ENCODE measurements around the gene RBBP9.
"Not testable (repeated sequence)": the region's sequence is repeated elsewhere in the genome, so short reads cannot be mapped to it uniquely, and the experiment has no call there.

The RBBP9 gene

DNA sequence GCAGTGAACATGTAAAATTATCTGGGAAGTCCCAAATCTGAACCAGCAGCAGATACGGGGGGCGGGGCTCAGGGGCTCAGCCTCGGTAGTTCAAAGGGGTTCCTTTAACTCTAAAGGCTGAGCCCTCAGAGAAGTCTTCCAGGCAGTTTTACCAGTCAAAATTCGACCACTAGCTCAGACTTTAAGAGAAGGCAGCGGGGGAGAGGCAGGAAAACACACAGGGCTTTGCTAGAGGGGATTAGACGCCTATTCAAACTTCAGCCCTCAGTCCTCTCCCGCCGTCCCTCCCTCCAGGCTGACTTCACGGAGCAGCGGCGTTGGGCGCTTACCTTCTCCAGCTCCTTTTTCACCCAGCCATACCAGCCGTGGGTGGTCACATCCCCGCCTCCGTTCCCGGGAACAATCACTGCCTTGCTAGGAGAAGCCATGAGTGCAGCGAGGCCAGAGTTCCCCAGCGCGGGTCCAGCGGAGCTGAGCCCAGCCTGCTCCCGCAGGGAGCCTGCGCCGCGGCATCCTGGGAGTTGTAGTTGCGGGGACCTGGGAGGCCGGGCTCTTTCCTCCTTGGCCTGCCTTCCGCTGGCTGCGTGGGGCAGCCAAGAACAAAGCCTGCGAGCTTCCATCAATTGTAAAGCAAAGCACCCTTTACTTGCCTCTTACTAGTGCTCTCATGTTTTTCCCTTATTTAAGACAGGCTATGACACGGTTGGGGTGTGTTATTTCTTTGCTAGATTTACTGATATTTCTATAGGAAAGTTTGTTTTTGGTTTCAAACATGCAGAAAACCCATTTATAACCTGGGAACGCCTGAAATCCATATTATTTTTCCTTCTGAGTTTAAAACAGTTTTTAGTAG, at the start of gene RBBP9:
RBBP9 (minus strand) TSS at position 486 of the 853 bp plus-strand sequence; CDS start at position 428, 58 bp downstream.
- DNase-seq = peak; percentile 54

DNA sequence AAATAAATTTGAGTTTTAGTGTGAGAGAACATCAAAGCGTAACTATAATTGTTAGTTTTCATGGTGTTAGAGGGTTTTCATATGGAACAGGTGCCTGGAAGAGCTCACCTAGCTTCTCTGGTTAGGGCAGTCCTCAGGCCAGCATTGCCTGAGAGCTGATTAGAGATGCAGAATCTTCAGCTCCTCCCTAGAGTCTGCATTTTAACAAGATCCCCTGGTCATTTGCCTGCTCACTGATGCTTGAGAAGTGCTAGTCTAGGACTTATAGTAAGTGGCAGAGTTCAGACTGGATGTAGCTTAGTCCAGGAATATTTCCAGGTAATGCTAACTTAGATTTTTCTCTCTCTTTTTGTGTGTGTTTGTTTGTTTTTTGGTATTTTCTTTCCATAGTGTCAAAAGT, 48.5 kb upstream of the RBBP9 start:
- no peak for DNase-seq

DNA sequence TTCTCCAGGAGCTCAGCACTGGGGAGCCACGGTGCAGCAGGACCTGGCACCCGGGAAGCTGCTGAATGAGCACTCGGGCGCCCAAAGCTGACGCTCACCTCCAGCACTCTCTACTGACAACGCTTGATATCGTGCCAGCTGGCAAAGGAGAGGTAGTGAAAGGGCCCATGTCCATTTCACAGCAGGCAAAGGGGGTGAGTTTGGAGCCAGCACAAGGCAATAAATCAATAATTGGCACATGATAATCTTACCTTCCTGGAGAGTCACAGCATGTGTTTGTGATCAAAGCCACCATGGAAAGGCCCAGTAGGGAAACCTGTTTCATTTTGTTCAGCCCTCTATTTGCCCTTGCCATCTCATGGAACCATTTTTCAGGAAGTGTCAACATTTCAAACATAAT, 46.9 kb upstream of the RBBP9 start:
- no peak for DNase-seq

DNA sequence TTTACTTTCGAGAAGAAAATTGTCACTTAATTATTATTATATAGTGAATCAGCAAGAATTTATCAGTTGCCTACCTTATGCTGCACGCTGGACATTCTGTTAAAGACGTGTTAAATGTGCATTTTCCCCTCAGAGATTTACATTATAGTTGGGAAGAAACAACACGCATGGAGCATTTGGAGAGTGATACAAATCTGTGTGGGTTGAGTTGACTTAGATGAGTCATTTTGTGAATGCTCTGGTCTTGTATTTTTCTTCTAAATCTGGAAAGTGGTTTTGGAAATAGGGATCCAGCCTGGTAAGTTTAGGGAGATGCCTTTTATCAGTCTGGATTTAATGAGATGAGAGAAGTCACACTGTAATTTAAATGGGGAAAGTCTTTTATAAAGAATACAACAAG, 46.2 kb upstream of the RBBP9 start:
- DNase-seq = no peak

DNA sequence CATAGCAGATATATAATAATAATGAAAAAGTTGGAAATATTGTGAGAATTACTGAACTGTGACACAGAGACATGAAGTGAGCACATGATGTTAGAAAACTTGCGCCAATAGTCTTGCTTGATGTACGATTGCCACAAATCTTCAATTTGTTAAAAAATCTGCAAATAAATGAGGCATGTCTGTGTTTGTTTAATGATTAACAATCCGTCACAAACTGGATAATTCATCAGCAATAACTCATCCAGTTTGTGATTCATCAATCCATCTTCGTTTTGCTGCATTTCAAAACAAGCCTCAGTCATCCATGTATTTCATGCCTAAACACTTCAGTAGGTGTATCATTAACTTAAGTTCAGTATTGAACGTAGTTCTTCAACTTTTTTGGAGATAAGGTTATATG, 44.7 kb upstream of the RBBP9 start:
- DNase-seq = no peak

DNA sequence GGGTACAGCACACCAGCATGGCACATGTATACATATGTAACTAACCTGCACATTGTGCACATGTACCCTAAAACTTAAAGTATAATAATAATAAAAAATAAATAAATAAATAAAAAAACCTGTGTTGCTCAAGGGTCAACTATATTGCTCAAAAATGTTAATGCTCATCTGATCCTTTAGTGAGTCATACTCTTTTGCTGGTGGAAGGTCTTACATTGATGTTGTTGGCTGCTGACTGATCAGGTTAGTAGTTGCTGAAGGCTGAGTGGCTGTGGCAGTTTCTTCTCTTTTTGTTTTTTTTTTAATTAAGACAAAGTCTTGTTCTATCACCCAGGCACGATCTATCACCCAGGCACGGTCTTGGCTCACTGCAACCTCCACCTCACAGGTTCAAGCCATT, 40.6 kb upstream of the RBBP9 start:
- no peak for DNase-seq

DNA sequence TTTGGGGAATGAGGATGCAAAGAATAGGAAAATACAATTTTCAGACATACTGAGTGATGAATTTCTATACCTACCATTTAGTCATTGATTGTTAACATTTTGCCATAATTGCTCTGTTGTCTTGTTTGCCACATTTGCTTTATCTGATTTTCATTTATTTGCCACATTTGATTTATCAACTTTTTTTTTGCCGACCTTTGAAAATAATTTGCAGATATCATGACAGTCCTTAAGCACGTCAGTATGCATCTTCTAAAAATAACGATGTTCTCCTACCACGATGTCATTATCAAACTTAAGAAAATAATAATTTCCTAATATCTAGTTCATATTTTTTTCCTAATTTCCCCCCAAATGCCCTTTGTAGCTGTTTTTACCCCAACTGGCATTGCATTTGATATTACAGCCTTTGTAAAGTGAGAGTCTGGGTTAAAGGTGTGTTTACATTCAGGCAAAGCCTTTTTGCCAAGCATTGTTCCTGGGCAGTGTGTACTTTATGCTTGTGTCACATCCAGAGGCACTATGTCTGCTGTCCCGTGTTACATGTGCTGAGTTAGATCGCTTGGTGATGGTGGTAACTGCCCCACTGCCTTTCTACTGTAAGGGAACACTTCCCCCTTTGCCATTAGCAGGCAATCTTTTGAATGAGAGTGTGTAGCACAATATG, 37.1 kb upstream of the RBBP9 start:
- no peak for DNase-seq

DNA sequence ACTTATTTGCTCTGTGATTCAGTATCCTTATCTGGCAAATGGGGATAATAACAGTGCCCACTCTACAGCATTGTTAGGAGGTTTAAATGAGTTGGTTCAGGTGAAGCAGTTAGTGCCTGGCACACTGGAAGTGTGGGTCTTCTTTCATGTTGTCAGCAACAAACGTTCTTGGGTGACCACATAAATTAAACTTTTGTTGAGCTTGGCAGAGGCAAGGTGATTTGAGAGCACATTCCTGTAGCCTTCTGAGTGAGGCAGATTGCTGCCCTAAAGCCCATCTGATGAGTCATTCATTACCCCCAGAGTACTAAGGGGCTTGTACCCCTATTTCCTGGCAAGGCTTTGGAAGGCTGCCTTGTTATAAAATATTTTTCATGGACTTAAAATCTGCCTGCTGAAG, 36.5 kb upstream of the RBBP9 start:
- no peak for DNase-seq

DNA sequence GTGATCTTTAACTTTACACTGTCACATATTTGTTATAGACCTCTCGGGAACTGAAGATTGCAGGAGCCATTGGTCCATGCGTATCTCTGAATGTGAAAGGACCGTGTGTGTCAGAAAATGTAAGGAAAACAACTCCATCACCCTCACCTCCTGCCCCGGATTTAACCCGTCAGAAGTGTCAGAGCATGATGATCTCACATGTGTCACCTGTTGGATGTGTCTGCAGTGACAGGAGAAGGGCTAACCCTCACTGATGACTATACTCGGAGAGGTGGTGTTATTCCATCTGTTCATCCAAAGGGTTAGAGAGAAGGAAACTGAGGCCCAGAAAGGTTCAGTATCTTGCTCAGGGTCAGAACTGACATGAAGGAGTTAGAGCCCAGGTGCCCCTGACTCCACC, 35.6 kb upstream of the RBBP9 start:
- no peak for DNase-seq

DNA sequence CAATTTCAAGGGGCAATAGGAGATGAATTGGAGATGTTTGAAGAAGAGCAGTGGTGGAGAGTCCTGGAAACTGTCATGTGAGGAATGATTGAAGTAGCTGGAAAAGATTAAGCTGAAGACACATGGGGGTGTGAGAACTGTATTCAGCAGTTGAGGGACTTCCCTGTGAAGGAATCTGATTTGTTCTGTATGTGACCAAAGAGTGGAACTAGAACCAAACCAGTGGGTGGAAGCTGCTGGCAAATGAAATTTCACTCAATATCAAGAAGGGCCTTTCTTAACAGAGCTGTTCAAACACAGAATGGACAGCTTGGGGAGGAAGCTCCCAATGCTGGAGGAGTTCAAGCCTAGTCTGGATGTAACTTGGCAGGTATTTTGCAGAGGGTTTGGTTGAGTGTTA, 32.0 kb upstream of the RBBP9 start:
- no peak for DNase-seq

DNA sequence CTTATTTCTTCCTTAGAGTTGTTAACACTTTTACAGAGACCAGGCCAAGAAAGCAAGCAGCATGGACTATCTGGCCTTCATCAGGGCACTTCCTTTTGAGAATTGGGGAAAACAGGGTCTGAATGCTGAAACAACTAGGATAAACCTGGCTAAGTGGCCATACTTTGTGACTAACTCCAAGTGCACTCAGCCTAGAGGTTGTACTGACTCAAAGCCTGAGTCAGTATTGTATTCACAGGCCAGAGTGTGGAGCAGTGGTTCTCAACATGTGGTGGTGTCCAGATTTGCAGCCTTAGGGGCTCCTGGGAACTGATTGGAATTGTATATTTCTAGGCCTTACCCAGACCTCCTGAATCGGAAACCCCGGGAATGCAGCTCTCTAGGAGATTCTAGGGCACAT, 30.8 kb upstream of the RBBP9 start:
- DNase-seq = no peak

DNA sequence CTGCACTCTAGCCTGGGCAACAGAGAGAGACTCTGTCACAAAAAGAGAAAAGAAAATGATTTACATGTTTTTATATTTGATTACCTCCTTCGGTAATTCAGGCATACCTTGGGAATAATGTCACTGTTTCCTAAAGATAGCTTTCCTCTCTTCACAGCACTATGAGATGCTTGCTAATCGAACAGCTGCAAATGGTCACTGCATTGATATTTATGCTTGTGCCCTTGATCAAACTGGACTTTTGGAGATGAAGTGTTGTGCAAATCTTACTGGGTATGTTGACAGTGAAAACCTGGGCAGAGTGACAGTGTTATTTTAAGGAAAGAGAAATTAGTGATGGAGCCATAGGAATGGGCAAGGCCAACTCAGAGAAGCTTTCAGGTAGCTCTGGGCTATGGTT, 30.3 kb upstream of the RBBP9 start:
- DNase-seq = no peak

DNA sequence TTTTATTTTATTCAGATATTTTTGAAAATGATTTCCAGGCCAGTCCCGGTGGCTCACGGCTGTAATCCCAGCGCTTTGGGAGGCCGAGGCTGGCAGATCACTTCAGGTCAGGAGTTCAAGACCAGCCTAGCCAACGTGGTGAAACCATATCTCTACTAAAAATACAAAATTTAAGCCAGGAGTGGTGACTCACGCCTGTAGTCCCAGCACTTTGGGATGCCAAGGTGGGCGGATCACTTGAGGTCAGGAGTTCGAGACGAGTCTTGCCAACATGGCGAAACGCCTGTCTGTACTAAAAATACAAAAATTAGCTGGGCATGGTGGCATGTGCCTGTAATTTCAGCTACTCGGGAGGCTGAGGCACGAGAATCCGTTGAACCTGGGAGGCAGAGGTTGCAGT, 29.7 kb upstream of the RBBP9 start:
- not testable (repeated sequence) for DNase-seq

DNA sequence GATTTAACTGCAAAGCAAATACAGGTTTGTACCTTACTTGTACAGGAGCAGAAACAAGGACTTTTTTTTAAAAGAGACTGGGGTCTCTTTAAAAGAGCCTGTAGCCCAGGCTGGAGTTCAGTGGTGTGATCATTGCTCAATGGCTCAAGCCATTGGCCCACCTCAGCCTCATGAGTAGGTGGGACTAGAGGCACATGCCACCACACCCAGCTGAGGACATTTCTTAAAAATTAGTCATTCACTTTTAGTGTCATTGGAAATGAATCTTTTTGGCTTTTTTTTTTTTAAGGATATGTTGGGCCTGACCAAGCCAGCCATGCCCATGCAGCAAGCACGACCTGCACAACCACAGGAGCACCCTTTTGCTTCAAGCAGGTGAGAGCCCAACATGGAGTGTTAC, 27.6 kb upstream of the RBBP9 start:
- DNase-seq = no peak

DNA sequence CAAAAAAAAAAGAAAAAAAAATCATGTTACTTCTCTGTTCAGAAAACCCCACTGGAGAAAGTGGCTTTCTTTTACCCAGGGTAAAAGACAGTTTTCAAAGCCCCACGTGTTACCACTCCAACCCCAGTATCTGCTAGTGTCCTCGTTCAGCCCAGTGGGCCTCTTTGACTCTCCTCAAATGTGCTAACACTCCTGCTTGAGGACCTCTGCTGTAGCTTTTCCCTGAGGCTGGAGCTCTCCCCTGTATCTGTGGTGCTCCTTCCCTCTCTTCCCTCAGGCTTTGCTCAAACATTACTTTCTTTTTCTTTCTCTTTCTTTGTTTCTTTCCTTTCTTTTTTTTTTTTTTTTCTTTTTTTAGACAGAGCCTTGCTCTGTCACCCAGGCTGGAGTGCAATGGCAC, 26.0 kb upstream of the RBBP9 start:
- DNase-seq = no peak

DNA sequence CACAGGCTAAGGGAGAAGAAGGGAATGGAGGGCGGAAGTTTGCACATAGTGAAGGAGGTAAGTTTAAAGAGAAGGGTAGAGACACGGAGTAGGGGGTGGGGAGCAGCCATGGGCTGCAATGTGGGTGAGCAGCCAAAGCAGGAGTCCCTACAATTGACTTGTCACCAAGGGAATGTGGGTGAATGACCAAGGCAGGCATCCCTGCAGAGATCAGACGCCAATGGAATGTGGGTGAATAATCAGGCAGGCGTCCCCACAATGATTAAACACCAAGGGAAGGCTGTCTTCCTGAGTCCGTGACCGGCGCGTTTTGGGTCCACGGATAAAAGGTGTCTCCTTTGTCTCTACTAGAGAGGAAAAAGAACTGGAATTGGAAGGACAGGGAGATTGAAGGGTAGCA, 25.0 kb upstream of the RBBP9 start:
- not testable (repeated sequence) for DNase-seq

DNA sequence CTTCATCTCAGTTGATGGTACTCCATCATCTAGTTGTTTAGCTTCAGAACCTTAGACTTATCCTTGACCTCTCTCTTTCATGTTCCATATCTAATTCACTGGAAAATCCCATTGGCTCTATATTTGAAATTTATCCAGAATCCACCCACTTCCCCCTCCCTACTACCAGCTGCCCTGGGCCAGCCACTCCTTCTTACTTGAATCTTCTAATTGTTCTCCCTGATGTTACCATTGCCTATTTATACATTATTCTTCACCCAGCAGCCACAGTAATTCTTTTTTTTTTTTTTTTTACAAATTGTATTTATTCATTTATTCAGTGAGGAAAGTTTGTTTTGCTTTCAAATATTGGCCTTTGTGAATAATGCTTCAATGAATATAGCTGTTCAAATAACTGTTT, 18.9 kb upstream of the RBBP9 start:
- DNase-seq = no peak

DNA sequence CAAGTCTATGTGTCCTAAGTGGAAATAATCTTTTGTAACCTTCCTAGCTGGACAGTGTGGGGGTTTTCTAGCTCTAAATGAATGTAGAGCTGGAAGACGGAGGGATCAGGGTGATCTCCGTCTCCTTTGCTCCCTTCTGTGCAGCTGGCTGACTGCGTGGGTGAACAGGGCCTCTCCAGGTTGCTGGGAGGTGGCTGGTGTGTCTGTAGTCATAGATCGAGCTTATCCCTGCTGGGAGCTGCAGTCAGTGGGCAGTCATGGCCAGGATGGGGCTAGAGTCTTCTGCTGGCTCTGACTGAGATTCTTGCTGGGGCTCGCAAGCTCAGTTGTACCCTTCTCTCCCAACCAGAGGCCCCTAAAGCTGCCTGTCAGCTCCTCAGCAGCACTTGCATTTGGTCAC, 17.1 kb upstream of the RBBP9 start:
- DNase-seq = no peak

DNA sequence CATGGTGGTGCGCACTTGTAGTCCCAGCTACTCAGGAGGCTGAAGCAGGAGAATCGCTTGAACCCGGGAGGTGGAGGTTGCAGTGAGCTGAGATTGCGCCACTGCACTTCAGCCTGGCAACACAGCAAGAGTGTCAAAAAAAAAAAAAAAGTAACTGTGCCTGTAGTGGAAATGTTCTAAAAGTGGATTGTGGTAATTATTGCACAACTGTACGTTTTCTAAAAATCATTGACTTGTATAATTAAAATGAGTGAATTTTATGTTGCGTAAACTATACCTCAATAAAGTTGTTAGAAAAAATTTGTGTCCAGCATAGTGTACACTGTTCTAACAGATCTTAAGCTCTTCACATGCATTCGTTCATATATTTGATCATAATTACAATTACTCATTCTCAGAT, 16.2 kb upstream of the RBBP9 start:
- no peak for DNase-seq

DNA sequence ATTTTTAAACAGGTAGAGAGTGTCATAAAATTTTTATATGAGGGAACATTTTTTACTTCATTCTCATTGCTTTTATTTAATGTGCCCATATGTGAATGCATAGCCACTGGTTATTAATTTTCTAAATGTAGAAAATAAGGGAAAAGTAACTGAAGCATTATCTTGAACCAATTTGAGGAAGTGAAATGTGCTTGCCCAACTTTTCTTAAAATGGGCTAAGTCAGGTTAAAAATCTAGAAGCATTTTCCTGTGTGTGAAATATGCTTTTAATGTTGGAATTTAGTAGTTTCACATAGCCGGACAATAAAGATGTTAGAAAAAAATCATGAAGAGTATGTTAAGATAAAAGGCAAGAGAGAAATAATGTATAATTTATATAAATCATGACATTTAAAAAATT, 14.5 kb upstream of the RBBP9 start:
- DNase-seq = no peak

DNA sequence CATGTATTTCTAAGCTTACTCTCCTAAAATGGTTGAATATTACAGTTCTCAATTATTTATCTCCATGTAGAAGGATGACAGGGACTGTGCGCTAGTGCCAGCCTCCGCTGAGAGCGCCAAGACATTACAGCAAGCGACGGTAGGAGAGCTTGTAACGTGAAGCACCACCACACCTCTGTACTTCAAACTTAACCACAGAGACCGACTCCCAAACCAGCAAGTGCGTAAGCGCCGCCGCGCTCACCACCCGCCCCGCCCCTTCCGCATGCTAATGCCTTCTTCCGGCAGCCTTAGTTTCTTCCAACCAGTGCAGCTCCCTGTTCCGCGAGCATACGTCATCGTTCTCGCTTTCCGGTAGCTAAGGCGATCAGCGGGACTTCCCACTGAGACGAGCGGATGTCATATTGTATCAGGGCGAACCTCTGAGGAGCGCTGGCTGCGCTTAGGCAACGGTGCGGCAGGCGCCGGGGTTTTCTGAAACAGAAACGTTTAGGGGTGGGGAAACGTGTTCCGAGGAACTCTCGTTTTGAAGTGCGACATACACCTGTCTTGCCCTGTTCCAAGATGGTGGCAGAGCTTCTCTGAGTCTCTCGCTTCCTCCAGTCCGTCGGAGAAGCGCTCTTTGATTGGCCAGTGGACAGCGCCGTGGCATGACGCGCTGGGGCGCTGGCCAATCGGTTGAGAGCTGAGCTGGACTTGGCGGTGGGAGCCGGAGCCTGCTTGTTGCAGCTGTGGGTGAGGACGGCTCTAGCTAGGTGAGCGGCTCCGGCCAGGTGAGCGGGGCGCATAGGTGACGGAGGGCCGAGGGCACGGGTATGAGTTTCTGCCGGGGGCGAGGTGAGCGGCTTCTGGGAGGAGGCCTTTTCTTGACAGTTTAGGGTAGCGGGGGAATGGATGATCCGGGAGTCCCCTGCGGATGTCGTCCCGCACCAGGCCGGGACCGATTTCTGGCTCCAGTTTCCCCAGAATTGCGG, 10.5 kb upstream of the RBBP9 start, which contains the start of gene SEC23B:
SEC23B (plus strand) TSS at position 723 of the 974 bp plus-strand sequence. CDS start 2,896 bp downstream, outside the sequence.
- DNase-seq = peak; percentile 97

DNA sequence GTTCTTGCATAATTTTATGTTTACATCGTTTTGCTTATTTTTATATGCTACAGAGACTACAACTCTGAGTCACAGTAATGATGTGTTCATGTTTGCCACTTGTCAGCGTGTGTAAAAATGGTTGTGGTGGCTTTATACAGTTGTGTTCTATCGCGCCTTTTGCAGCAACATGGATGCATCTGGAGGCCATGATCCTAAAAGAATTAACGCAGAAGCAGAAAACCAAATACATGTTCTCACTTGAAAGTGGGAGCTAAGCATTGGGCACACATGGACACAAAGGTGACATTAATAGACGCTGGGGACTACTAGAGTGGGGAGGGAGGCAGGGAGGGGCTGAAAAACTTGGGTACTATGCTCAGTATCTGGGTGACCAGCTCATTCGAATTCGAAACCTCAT, 9.7 kb upstream of the RBBP9 start:
- DNase-seq = no peak

DNA sequence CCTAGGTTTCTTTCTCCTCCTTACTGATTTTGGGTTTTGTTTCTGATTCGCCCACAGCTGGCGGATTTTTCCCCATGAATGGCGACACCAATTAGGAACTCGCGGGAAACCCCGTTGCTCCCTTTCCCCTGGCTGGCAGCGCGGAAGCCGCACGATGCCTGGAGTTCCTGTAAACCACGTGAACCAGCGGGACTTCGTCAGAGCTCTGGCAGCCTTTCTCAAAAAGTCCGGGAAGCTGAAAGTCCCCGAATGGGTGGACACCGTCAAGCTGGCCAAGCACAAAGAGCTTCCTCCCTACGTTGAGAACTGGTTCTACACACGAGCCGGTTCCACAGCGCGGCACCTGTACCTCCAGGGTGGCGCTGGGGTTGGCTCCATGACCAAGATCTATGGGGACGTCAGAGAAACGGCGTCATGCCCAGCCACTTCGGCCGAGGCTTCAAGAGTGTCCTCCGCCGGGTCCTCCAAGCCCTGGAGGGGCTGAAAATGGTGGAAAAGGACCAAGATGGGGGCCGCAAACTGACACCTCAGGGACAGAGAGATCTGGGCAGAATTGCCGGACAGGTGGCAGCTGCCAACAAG, 7.5 kb upstream of the RBBP9 start:
- DNase-seq = no peak

Measured in activated effector memory CD4-positive, alpha-beta T cell treated with Interleukin-2 at 50 U/mL for 16 hours (primary cell).